ENCODE measurements around the gene COL4A2.

The COL4A2 gene

GRCh38 chr13:110363010-110363409 lies 55.9 kb downstream of the COL4A2 start:
- Mint-ChIP-seq H3K4me1 (ENCODE audit: low read depth in 2 of 2) (no peaks in the 10 kb centered on the region), H3K27me3 (peaks cover 14 to 39% of the 10 kb centered on the region in 2 donors), H3K9me3 (no peaks in the 10 kb centered on the region), H3K36me3 (ENCODE audit: insufficient read depth) (no peaks in the 10 kb centered on the region), H3K27ac (no peak overlapping the region), H3K4me3 (no peak overlapping the region)
- no peak for ATAC-seq (replicated peaks)
- DNase-seq: no peak

- no peak for DNase-seq
- ATAC-seq (replicated peaks): no peak
- no peak overlapping the region for H3K27ac Mint-ChIP-seq
Measured at GRCh38 chr13:110364081-110364480, 57.0 kb downstream of the COL4A2 start.

DNA sequence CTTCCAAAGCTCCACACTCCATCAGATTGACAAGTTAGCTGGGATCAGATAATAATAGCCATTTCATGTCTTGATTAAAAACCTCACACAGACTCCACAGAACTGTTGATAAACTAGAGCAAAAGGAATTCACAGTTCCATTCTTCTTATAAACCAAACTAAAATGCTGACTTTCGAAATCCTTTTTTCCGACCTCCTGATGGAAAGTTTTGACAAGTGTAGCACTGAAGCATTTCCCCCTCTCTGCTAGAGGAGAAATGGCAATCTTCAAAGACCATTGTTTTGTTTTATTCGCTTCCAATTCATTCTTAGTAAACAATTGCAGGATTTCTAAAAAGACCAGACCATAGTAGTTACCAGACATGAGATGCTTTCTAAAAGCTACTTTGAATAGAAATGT lies 58.8 kb downstream of the COL4A2 start:
- Mint-ChIP-seq H3K4me3 (no peak overlapping the region), H3K27me3 (peaks cover 20 to 47% of the 10 kb centered on the region in 2 donors), H3K27ac (no peak overlapping the region), H3K9me3 (no peaks in the 10 kb centered on the region), H3K36me3 (ENCODE audit: insufficient read depth) (no peaks in the 10 kb centered on the region), H3K4me1 (ENCODE audit: low read depth in 2 of 2) (no peaks in the 10 kb centered on the region)
- DNase-seq (no peak), ATAC-seq (replicated peaks) (no peak)

More at GRCh38 chr13:110364081-110364480, 57.0 kb downstream of the COL4A2 start:
- no peaks in the 10 kb centered on the region for H3K36me3 Mint-ChIP-seq (ENCODE audit: insufficient read depth)
- H3K4me3 Mint-ChIP-seq: no peak overlapping the region
- peaks cover 14 to 39% of the 10 kb centered on the region in 2 donors for H3K27me3 Mint-ChIP-seq
- H3K4me1 Mint-ChIP-seq (ENCODE audit: low read depth in 2 of 2): no peaks in the 10 kb centered on the region
- no peaks in the 10 kb centered on the region for H3K9me3 Mint-ChIP-seq

DNA sequence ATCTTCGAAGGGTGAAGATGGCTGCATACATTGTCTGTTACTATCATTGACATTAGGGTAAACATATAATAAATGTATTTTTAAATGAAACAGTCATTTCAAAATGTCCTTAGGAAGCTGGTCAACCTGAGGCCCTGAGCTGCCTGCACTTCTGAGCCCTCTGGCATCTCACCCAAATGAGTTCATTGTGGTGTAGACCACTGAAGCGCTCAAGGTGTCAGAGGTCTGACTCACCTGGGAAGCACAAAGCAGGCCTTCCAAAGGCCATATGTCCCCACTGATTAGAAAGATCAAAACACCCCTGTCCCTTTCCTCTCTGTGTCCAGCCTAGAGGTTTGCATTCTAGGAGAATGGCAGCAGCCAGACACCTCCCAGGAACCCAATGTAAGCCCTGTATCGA lies 59.6 kb downstream of the COL4A2 start:
- no peaks in the 10 kb centered on the region for H3K36me3 Mint-ChIP-seq (ENCODE audit: insufficient read depth)
- H3K27ac Mint-ChIP-seq: no peak overlapping the region
- no peak overlapping the region for H3K4me3 Mint-ChIP-seq
- DNase-seq: no peak
- no peaks in the 10 kb centered on the region for H3K9me3 Mint-ChIP-seq
- no peak for ATAC-seq (replicated peaks)
- peaks cover 20 to 44% of the 10 kb centered on the region in 2 donors for H3K27me3 Mint-ChIP-seq
- no peaks in the 10 kb centered on the region for H3K4me1 Mint-ChIP-seq (ENCODE audit: low read depth in 2 of 2)

GRCh38 chr13:110367620-110368019 lies 60.5 kb downstream of the COL4A2 start:
- Mint-ChIP-seq H3K4me1 (ENCODE audit: low read depth in 2 of 2) (no peaks in the 10 kb centered on the region), H3K27me3 (peaks cover 15 to 48% of the 10 kb centered on the region in 2 donors), H3K36me3 (ENCODE audit: insufficient read depth) (no peaks in the 10 kb centered on the region), H3K4me3 (no peak overlapping the region), H3K27ac (no peak overlapping the region), H3K9me3 (no peaks in the 10 kb centered on the region)
- DNase-seq (no peak), ATAC-seq (replicated peaks) (no peak)

DNA sequence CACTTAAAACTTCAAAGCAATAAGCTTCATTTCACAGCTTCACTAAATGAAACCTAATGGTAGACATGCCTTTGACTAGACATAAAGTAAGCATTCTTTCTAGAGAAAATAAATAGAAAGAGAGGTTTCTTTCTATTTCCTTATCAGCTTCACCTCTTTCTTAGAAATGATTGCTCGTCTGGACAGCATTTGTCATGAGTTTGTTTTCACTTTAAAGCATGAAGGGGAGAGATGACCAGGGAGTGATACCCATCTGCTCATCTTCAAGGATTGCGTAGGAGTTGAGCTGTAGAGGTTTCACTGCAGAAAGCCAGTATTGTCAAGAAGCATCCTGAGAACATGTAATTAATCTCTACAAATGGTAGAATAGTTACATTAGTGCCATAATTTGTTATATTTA lies 61.3 kb downstream of the COL4A2 start:
- H3K36me3 Mint-ChIP-seq (ENCODE audit: insufficient read depth): no peaks in the 10 kb centered on the region
- ATAC-seq (replicated peaks): no peak
- DNase-seq: no peak
- no peak overlapping the region for H3K27ac Mint-ChIP-seq
- H3K4me3 Mint-ChIP-seq: no peak overlapping the region
- H3K9me3 Mint-ChIP-seq: no peaks in the 10 kb centered on the region
- peaks cover 15 to 42% of the 10 kb centered on the region in 2 donors for H3K27me3 Mint-ChIP-seq
- H3K4me1 Mint-ChIP-seq (ENCODE audit: low read depth in 2 of 2): no peaks in the 10 kb centered on the region

DNA sequence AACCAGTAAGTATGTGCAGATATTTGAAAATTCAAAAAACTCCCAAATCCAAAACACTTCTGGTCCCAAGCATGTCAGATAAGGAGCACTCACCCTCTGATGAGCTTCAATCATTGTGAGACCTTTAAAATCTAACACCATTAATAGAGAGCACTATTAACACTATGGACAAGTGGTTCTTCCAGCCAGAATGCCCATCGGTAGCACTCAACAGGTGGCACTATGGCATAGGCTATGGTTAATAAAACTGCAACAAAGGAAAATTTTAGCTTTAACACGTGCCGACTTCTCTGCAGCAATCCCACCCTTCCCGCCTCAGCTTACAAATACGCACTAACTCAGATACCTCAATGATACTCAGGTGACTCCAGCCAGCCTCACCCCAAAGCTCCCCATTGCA lies 62.3 kb downstream of the COL4A2 start:
- H3K36me3 Mint-ChIP-seq (ENCODE audit: insufficient read depth): no peaks in the 10 kb centered on the region
- peaks cover 23 to 49% of the 10 kb centered on the region in 2 donors for H3K27me3 Mint-ChIP-seq
- H3K27ac Mint-ChIP-seq: no peak overlapping the region
- no peaks in the 10 kb centered on the region for H3K9me3 Mint-ChIP-seq
- H3K4me3 Mint-ChIP-seq: no peak overlapping the region
- DNase-seq (no peak), ATAC-seq (replicated peaks) (no peak)
- no peaks in the 10 kb centered on the region for H3K4me1 Mint-ChIP-seq (ENCODE audit: low read depth in 2 of 2)

DNA sequence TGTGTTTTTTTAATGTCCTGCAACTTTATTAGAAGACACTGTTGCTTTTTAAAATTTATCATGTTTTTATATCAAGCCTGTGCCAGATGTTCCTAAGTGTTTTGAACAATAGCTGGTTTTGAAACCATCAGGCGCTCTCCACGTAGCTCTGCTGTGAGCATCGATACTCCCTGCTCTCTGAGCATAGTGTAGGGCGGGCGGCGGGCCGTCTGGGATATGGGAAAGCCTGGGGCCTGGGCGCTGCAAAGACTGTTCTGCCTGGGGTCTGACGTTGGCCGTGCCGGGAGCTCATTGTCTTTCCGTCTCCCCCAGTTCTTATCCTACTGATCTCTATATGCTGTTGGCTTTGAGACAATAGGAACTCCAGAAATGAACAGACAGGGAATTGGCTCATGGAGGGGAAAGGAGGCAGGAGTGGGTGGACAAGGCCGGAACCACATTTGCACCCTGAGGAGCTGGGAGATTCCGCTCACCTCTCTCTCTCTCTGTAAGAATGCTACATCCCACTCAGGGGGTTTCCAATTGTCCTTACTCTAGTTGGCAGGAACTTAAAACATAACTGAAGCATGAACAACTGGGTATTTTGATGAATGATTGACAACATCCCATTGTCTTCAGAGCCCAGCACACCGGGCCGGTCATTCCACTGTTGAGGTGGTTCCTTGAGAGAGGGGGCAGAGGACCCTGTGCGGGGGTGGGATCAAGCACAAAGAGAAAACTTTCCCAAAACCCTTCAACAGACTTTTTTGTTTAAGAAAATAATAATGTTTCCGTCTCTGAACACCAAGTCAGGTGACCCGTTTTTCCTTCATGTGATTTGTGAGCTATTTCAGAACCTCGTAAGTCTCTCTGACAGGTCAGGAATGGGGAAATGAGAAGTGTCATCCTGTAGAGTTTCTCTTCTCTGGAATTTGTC lies 64.7 kb downstream of the COL4A2 start:
- DNase-seq (no peak), ATAC-seq (replicated peaks) (no peak)
- Mint-ChIP-seq H3K27ac (no peak overlapping the region), H3K4me3 (no peak overlapping the region), H3K9me3 (no peaks in the 10 kb centered on the region), H3K4me1 (ENCODE audit: low read depth in 2 of 2) (no peaks in the 10 kb centered on the region), H3K27me3 (peaks cover 24 to 45% of the 10 kb centered on the region in 2 donors), H3K36me3 (ENCODE audit: insufficient read depth) (no peaks in the 10 kb centered on the region)

GRCh38 chr13:110372676-110373075 lies 65.6 kb downstream of the COL4A2 start:
- Mint-ChIP-seq H3K27ac (no peak overlapping the region), H3K4me3 (no peak overlapping the region), H3K4me1 (ENCODE audit: low read depth in 2 of 2) (no peaks in the 10 kb centered on the region), H3K36me3 (ENCODE audit: insufficient read depth) (no peaks in the 10 kb centered on the region), H3K9me3 (no peaks in the 10 kb centered on the region), H3K27me3 (peaks cover 24 to 39% of the 10 kb centered on the region in 2 donors)
- no peak for ATAC-seq (replicated peaks)
- no peak for DNase-seq

GRCh38 chr13:110373617-110374016 lies 66.5 kb downstream of the COL4A2 start:
- Mint-ChIP-seq H3K27me3 (peaks cover 24 to 39% of the 10 kb centered on the region in 2 donors), H3K36me3 (ENCODE audit: insufficient read depth) (peaks cover 4% of the 10 kb centered on the region), H3K4me3 (no peak overlapping the region), H3K9me3 (no peaks in the 10 kb centered on the region), H3K4me1 (ENCODE audit: low read depth in 2 of 2) (no peaks in the 10 kb centered on the region), H3K27ac (no peak overlapping the region)
- DNase-seq (no peak), ATAC-seq (replicated peaks) (no peak)

DNA sequence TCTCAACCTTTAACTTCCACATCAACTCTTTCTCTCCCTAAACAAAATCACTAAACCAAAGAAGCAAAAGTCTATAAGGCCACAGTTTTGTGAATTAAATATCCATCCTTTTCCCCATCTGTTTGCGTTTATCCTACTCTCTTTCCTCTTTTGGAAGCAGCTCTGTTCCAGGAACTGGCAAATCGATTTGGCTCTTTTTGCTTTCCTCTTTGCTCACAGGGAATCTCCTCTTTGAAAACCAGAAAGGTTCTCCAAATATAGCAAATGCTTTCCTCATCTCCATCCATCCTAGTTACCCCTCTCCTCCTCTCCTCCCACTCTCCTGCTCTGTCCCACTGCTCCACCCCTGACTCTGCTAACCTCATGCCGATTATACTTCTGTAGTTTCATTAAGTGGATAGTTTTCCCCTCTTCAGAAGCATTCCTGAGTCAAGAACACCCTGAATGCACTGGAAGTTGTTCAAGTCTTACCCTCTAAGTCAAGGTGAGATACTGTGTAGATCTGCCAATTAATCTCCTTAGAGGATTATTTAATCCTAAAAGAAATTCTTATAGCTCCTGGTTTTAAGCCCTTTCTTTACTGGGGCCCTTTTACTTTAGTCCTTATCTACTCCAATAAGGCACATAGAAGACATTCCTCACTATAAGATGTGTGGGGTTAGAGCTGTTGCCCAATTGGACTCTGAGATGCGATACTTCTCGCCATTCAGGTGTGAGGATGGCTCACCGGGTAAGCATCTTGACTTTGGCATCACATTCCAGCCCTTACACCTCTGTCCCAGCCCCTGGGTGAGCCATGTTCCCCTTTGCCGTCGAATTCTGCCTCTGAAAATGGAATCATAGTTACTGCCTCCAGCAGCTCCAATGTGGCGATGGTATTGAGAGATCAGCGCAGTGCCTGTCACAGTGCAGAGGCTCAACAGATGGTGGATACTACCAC lies 67.6 kb downstream of the COL4A2 start:
- Mint-ChIP-seq H3K27me3 (peaks cover 21 to 36% of the 10 kb centered on the region in 2 donors), H3K4me1 (ENCODE audit: low read depth in 2 of 2) (no peaks in the 10 kb centered on the region), H3K9me3 (no peaks in the 10 kb centered on the region), H3K36me3 (ENCODE audit: insufficient read depth) (peaks cover 4% of the 10 kb centered on the region), H3K27ac (no peak overlapping the region), H3K4me3 (no peak overlapping the region)
- ATAC-seq (replicated peaks) (no peak), DNase-seq (no peak)

DNA sequence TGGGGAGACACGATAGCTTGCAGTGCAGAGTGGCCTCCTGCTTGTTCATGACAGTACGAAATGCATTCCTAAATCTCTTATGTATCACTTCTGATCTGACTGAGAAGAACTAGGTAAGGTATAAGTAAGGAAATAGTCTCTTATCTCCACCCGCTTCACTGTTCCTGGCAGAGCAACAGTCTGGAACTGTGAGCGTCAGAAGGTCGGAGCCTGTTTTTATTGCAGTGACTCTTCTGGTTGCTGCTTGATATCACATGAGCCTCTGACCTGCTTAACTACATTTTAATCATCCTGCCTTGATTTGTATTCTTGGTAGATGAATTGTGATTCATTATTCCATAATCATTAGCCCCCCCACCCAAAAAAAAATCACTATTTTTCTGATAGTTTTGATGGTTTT lies 69.0 kb downstream of the COL4A2 start:
- no peak overlapping the region for H3K4me3 Mint-ChIP-seq
- peaks cover 4% of the 10 kb centered on the region for H3K36me3 Mint-ChIP-seq (ENCODE audit: insufficient read depth)
- H3K27me3 Mint-ChIP-seq: peaks cover 18 to 31% of the 10 kb centered on the region in 2 donors
- no peak for DNase-seq
- peaks cover 6 to 8% of the 10 kb centered on the region in 2 donors for H3K9me3 Mint-ChIP-seq
- peaks cover 0 to 3% of the 10 kb centered on the region in 2 donors for H3K4me1 Mint-ChIP-seq (ENCODE audit: low read depth in 2 of 2)
- no peak overlapping the region for H3K27ac Mint-ChIP-seq
- no peak for ATAC-seq (replicated peaks)

GRCh38 chr13:110377178-110377825 lies 70.2 kb downstream of the COL4A2 start:
- H3K27me3 Mint-ChIP-seq: peaks cover 18 to 23% of the 10 kb centered on the region in 2 donors
- no peak overlapping the region for H3K4me3 Mint-ChIP-seq
- peaks cover 14 to 18% of the 10 kb centered on the region in 2 donors for H3K9me3 Mint-ChIP-seq
- peaks cover 0 to 3% of the 10 kb centered on the region in 2 donors for H3K4me1 Mint-ChIP-seq (ENCODE audit: low read depth in 2 of 2)
- DNase-seq: no peak
- H3K27ac Mint-ChIP-seq: no peak overlapping the region
- peaks cover 4% of the 10 kb centered on the region for H3K36me3 Mint-ChIP-seq (ENCODE audit: insufficient read depth)
- ATAC-seq (replicated peaks): no peak
